GM19351 (cell line): ENCODE measurements around the gene ZNF407.

Experiments
- ATAC-seq: cut with Tn5 transposase; IDR thresholded peaks from one replicate; pipeline ENCODE4 v1.9.1; 2021; ENCODE audit warnings: mild to moderate bottlenecking, moderate library complexity; ENCODE audit not compliant: unreplicated experiment

Gene ZNF407

GRCh38 chr18:74624466-74624865, 26.8 kb downstream of the ZNF407 start:
- ATAC-seq = no peak

GRCh38 chr18:74625157-74625556, 27.5 kb downstream of the ZNF407 start:
- ATAC-seq = no peak

- ATAC-seq = no peak
Measured at GRCh38 chr18:74626049-74626874, 28.6 kb downstream of the ZNF407 start.

- no peak for ATAC-seq
Measured at GRCh38 chr18:74630804-74631203, 33.1 kb downstream of the ZNF407 start.

- ATAC-seq = no peak
Measured at GRCh38 chr18:74631212-74631611, 33.5 kb downstream of the ZNF407 start.

- no peak for ATAC-seq
Measured at GRCh38 chr18:74631623-74632350, 34.1 kb downstream of the ZNF407 start.

GRCh38 chr18:74632351-74632679, 34.6 kb downstream of the ZNF407 start:
- no peak for ATAC-seq

- ATAC-seq = no peak
Measured at GRCh38 chr18:74632856-74633255, 35.2 kb downstream of the ZNF407 start.

- ATAC-seq = no peak
Measured at GRCh38 chr18:74633652-74634352, 36.1 kb downstream of the ZNF407 start.

GRCh38 chr18:74635224-74635975, 37.7 kb downstream of the ZNF407 start:
- no peak for ATAC-seq

GRCh38 chr18:74637070-74637469, 39.4 kb downstream of the ZNF407 start:
- ATAC-seq = no peak

GRCh38 chr18:74638210-74638609, 40.5 kb downstream of the ZNF407 start:
- no peak for ATAC-seq

GRCh38 chr18:74644713-74645112, 47.0 kb downstream of the ZNF407 start:
- ATAC-seq = no peak

- ATAC-seq = no peak
Measured at GRCh38 chr18:74645679-74646078, 48.0 kb downstream of the ZNF407 start.

GRCh38 chr18:74651327-74652128, 53.9 kb downstream of the ZNF407 start:
- no peak for ATAC-seq

- ATAC-seq = peak; percentile 78
Measured at GRCh38 chr18:74652392-74652988, 54.8 kb downstream of the ZNF407 start.

- ATAC-seq = no peak
Measured at GRCh38 chr18:74654638-74655037, 57.0 kb downstream of the ZNF407 start.

GRCh38 chr18:74661008-74661407, 63.3 kb downstream of the ZNF407 start:
- no peak for ATAC-seq

GRCh38 chr18:74661691-74662090, 64.0 kb downstream of the ZNF407 start:
- no peak for ATAC-seq

- ATAC-seq = no peak
Measured at GRCh38 chr18:74662622-74663021, 65.0 kb downstream of the ZNF407 start.
